CD4-positive, CD25-positive, alpha-beta regulatory T cell (primary cell): ENCODE data around the gene PLEKHM3. TPM values are rescaled to one million over a fixed set of nuclear protein-coding genes. Genes with fewer than 3 reads are reported as not detected.
A peak's percentile ranks its signal among the peaks of the same experiment; 100 is the strongest.

ENCODE experiments used
- ATAC-seq, 2 donors: fragments of 150-1000 bp; cut with Tn5 transposase; one replicate each; pipeline ENCODE4 v1.10.0; 2021; ENCODE audit warnings: low read depth in 2 of 2, moderate number of reproducible peaks in 2 of 2, moderate library complexity in 1 of 2
- DNase-seq, 3 donors: peaks; one replicate each; pipeline versions ENCODE4 v3.0.0 to v3.0.0-alpha.2; 2012 to 2022; ENCODE audit warnings: mixed read lengths in 1 of 3
- H3K27ac ChIP-seq: one replicate; pipeline ENCODE4 v1.7.0; 2013; ENCODE audit warnings: mild to moderate bottlenecking, low read length; ENCODE audit not compliant: insufficient read depth, poor library complexity, severe bottlenecking
- H3K27me3 ChIP-seq: one replicate; pipeline ENCODE4 v1.7.0; 2013; ENCODE audit warnings: low read length; ENCODE audit not compliant: control insufficient read depth, insufficient read depth
- H3K36me3 ChIP-seq: one replicate; pipeline ENCODE4 v1.7.0; 2013; ENCODE audit warnings: mild to moderate bottlenecking, low read length, moderate library complexity; ENCODE audit not compliant: control insufficient read depth, insufficient read depth
- H3K4me1 ChIP-seq: 2 replicates; pipeline ENCODE4 v1.7.0; 2013; ENCODE audit warnings: mild to moderate bottlenecking, low read length; ENCODE audit not compliant: insufficient read depth, control insufficient read depth, poor library complexity, severe bottlenecking
- H3K4me3 ChIP-seq: one replicate; pipeline ENCODE4 v1.7.0; 2013; ENCODE audit warnings: low read depth, mild to moderate bottlenecking, low read length, moderate library complexity
- H3K9me3 ChIP-seq, 2 experiments: 1 replicate in 1 of 2; 2 replicates in 1 of 2; pipeline ENCODE4 v1.7.0; 2013; ENCODE audit warnings: low read length in 2 of 2, mild to moderate bottlenecking in 1 of 2, moderate library complexity in 1 of 2; ENCODE audit not compliant: control insufficient read depth in 2 of 2
- H3K27ac Mint-ChIP-seq, 3 donors: one replicate each; pipeline ENCODE4 v1.8.0; 2020 to 2022; ENCODE audit warnings: mild to moderate bottlenecking in 3 of 3, mixed read lengths in 3 of 3, moderate library complexity in 2 of 3
- H3K27me3 Mint-ChIP-seq: one replicate; pipeline ENCODE4 v1.8.0; 2022; ENCODE audit warnings: mild to moderate bottlenecking, mixed read lengths
- H3K36me3 Mint-ChIP-seq: one replicate; pipeline ENCODE4 v1.8.0; 2020; ENCODE audit warnings: mixed read lengths
- H3K4me1 Mint-ChIP-seq, 4 donors: one replicate each; pipeline ENCODE4 v1.8.0; 2020 to 2022; ENCODE audit warnings: mixed read lengths in 4 of 4, mild to moderate bottlenecking in 1 of 4
- H3K4me3 Mint-ChIP-seq, 4 donors: one replicate each; pipeline ENCODE4 v1.8.0; 2020 to 2022; ENCODE audit warnings: mild to moderate bottlenecking in 4 of 4, mixed read lengths in 4 of 4, moderate library complexity in 3 of 4
- H3K9me3 Mint-ChIP-seq, 7 donors: one replicate each; pipeline ENCODE4 v1.8.0; 2020 to 2022; ENCODE audit warnings: mixed read lengths in 7 of 7, mild to moderate bottlenecking in 3 of 7, moderate library complexity in 2 of 7
- polyA plus RNA-seq, 4 donors: library from polyadenylated mRNA; unstranded; fragments of 300-500 nt; fragmentation: Illumina TruSeq; gene quantifications; one replicate each; pipeline ENCODE4 v1.2.3, GENCODE V29; 2021
- total RNA-seq: library from RNA; stranded (reverse); gene quantifications from one replicate; pipeline ENCODE4 v1.2.3, GENCODE V29; 2022

PLEKHM3 gene
- total and polyA plus RNA-seq, 5 donors from 2014 or later, result 2.7 to 15.1 (median 3.4) TPM

GRCh38 chr2:207783514-207783913 is 241.8 kb downstream of the PLEKHM3 start:
- DNase-seq, result no peak
- Histone ChIP-seq H3K9me3 (no peaks in the 10 kb centered on the region), H3K4me3 (no peak overlapping the region), H3K36me3 (no peaks in the 10 kb centered on the region), H3K27me3 (peaks cover 5% of the 10 kb centered on the region), H3K4me1 (no peaks in the 10 kb centered on the region), H3K27ac (no peak overlapping the region)
- H3K4me1 Mint-ChIP-seq, result no peaks in the 10 kb centered on the region
- ATAC-seq, result no peak
- peaks cover 30% of the 10 kb centered on the region for H3K27me3 Mint-ChIP-seq
- no peak overlapping the region for H3K4me3 Mint-ChIP-seq
- no peaks in the 10 kb centered on the region for H3K36me3 Mint-ChIP-seq
- H3K27ac Mint-ChIP-seq, result no peak overlapping the region
- peaks cover 0 to 3% (median 0%) of the 10 kb centered on the region in 7 donors for H3K9me3 Mint-ChIP-seq

- H3K4me3 Mint-ChIP-seq, result no peak overlapping the region
- Histone ChIP-seq H3K27ac (no peak overlapping the region), H3K4me3 (no peak overlapping the region), H3K9me3 (no peaks in the 10 kb centered on the region), H3K4me1 (no peaks in the 10 kb centered on the region), H3K27me3 (peaks cover 5% of the 10 kb centered on the region), H3K36me3 (no peaks in the 10 kb centered on the region)
- H3K4me1 Mint-ChIP-seq, result no peaks in the 10 kb centered on the region
- H3K36me3 Mint-ChIP-seq, result no peaks in the 10 kb centered on the region
- H3K9me3 Mint-ChIP-seq, result peaks cover 0 to 3% (median 0%) of the 10 kb centered on the region in 7 donors
- H3K27me3 Mint-ChIP-seq, result peaks cover 30% of the 10 kb centered on the region
- DNase-seq (no peak), ATAC-seq (no peak)
- no peak overlapping the region for H3K27ac Mint-ChIP-seq
Measured at GRCh38 chr2:207782238-207783030, 242.9 kb downstream of the PLEKHM3 start.

GRCh38 chr2:207779523-207779922 is 245.8 kb downstream of the PLEKHM3 start:
- no peak for ATAC-seq
- Histone ChIP-seq H3K4me1 (no peaks in the 10 kb centered on the region), H3K27ac (no peak overlapping the region), H3K9me3 (no peaks in the 10 kb centered on the region), H3K36me3 (no peaks in the 10 kb centered on the region), H3K4me3 (no peak overlapping the region), H3K27me3 (peaks cover 2% of the 10 kb centered on the region)
- Mint-ChIP-seq H3K27me3 (peaks cover 31% of the 10 kb centered on the region), H3K9me3 (peaks cover 0 to 3% (median 0%) of the 10 kb centered on the region in 7 donors), H3K36me3 (no peaks in the 10 kb centered on the region), H3K27ac (peak overlapping the region in 1 of 3 donors; percentile 77), H3K4me3 (no peak overlapping the region), H3K4me1 (no peaks in the 10 kb centered on the region)
- no peak for DNase-seq

- Mint-ChIP-seq H3K9me3 (peaks cover 0 to 2% (median 0%) of the 10 kb centered on the region in 7 donors), H3K27ac (no peak overlapping the region), H3K4me3 (no peak overlapping the region), H3K36me3 (no peaks in the 10 kb centered on the region), H3K27me3 (peaks cover 29% of the 10 kb centered on the region), H3K4me1 (no peaks in the 10 kb centered on the region)
- ATAC-seq (no peak), DNase-seq (no peak)
- Histone ChIP-seq H3K4me1 (no peaks in the 10 kb centered on the region), H3K27ac (no peak overlapping the region), H3K27me3 (no peaks in the 10 kb centered on the region), H3K4me3 (no peak overlapping the region), H3K36me3 (no peaks in the 10 kb centered on the region), H3K9me3 (no peaks in the 10 kb centered on the region)
Measured at GRCh38 chr2:207778298-207778882, 246.9 kb downstream of the PLEKHM3 start.

DNA sequence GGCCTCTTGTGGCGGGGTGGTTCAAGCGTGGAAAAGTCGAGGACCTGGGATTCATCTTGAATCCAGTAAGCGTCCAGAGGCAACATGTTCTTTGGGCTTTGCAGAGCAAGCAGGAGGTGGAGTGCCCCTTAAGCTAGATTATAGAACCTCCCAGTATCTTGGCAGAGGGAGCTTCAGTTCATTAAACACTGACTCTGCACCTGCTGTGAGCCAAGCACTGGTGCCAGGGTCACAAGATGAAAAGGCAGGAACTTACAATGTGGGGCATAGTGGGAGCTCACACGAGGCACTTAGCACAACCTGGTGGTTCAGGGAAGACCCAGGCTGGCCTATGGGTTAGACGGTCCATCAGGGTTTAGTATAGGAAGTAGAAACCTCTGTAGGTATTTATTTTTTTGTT is 248.2 kb downstream of the PLEKHM3 start:
- Histone ChIP-seq H3K27me3 (no peaks in the 10 kb centered on the region), H3K4me3 (no peak overlapping the region), H3K36me3 (no peaks in the 10 kb centered on the region), H3K9me3 (no peaks in the 10 kb centered on the region), H3K27ac (no peak overlapping the region), H3K4me1 (no peaks in the 10 kb centered on the region)
- Mint-ChIP-seq H3K4me3 (no peak overlapping the region), H3K4me1 (no peaks in the 10 kb centered on the region), H3K36me3 (no peaks in the 10 kb centered on the region), H3K27me3 (peaks cover 32% of the 10 kb centered on the region), H3K9me3 (peaks cover 0 to 2% (median 0%) of the 10 kb centered on the region in 7 donors), H3K27ac (no peak overlapping the region)
- DNase-seq (no peak), ATAC-seq (no peak)

DNA sequence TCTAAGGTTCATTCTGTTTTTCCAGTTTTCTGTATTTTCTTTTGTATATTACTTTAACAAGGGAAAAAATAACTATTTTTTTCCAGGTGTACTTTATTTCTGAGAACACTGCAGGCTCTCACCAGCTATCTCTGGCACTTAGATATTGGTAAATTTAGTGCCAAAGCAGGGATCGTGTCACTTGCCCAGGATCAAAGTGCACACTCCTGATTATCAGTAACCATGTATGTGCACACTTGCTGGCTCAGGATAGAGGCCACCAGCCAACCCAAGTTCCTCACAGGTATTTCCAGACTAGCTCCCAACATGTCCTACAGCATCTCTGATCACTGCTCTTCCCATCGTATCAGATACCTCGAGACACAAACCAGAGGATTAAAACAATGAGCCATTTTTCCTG is 249.9 kb downstream of the PLEKHM3 start:
- Mint-ChIP-seq H3K4me1 (peaks cover 0 to 8% (median 5%) of the 10 kb centered on the region in 4 donors), H3K27ac (no peak overlapping the region), H3K36me3 (no peaks in the 10 kb centered on the region), H3K4me3 (peak overlapping the region in 1 of 4 donors; percentile 57), H3K27me3 (peaks cover 28% of the 10 kb centered on the region), H3K9me3 (peaks cover 0 to 3% (median 0%) of the 10 kb centered on the region in 7 donors)
- ATAC-seq (no peak), DNase-seq (no peak)
- Histone ChIP-seq H3K27ac (no peak overlapping the region), H3K4me1 (peaks cover 7% of the 10 kb centered on the region), H3K27me3 (no peaks in the 10 kb centered on the region), H3K9me3 (no peaks in the 10 kb centered on the region), H3K4me3 (no peak overlapping the region), H3K36me3 (no peaks in the 10 kb centered on the region)

- ATAC-seq (no peak), DNase-seq (no peak)
- Mint-ChIP-seq H3K4me1 (peaks cover 0 to 23% (median 9%) of the 10 kb centered on the region in 4 donors), H3K9me3 (peaks cover 0 to 3% (median 0%) of the 10 kb centered on the region in 7 donors), H3K36me3 (no peaks in the 10 kb centered on the region), H3K27me3 (peaks cover 41% of the 10 kb centered on the region), H3K4me3 (peak overlapping the region in 2 of 4 donors; percentile 53 to 73), H3K27ac (no peak overlapping the region)
- no peaks in the 10 kb centered on the region for H3K27me3 ChIP-seq
- no peaks in the 10 kb centered on the region for H3K9me3 ChIP-seq
- no peak overlapping the region for H3K27ac ChIP-seq
- peaks cover 31% of the 10 kb centered on the region for H3K4me1 ChIP-seq
- H3K4me3 ChIP-seq, result no peak overlapping the region
- H3K36me3 ChIP-seq, result no peaks in the 10 kb centered on the region
Measured at GRCh38 chr2:207772844-207773205, 252.5 kb downstream of the PLEKHM3 start.
